HCT116 (cell line): ENCODE results near the gene SLC9A6.

Source experiments
- CEBPB ChIP-seq: IDR thresholded peaks from 2 replicates; pipeline ENCODE4 v1.6.1; 2012; ENCODE audit warnings: low read depth
- CTCF ChIP-seq, 3 experiments: fragments of 200-600 bp in 1 of 3; sonication (generic) in 1 of 3; IDR thresholded peaks in 2 of 3; conservative IDR thresholded peaks in 1 of 3; 2 replicates each; pipeline ENCODE4 v1.5.1; 2012 to 2017; ENCODE audit warnings: low read depth in 2 of 3, low read length in 2 of 3, antibody characterized with exemption in 1 of 3, borderline replicate concordance in 1 of 3, control low read depth in 1 of 3, mild to moderate bottlenecking in 1 of 3, mixed read lengths in 1 of 3, mixed run types in 1 of 3, moderate library complexity in 1 of 3; ENCODE audit not compliant: insufficient read depth in 1 of 3
- EZH2 ChIP-seq: fragments of 200-600 bp; sonication (generic); IDR thresholded peaks from 2 replicates; pipeline ENCODE4 v1.6.1; 2017; ENCODE audit warnings: antibody characterized with exemption, mixed run types
- MAX ChIP-seq: IDR thresholded peaks from 2 replicates; pipeline ENCODE4 v1.6.1; 2012
- POLR2A ChIP-seq: IDR thresholded peaks from 2 replicates; pipeline ENCODE4 v1.7.0; 2011; ENCODE audit warnings: borderline replicate concordance; ENCODE audit not compliant: insufficient read depth, insufficient read length; ENCODE audit errors: extremely low read depth
- POLR2AphosphoS5 ChIP-seq: IDR thresholded peaks from 2 replicates; pipeline ENCODE4 v1.6.1; 2011; ENCODE audit warnings: mild to moderate bottlenecking, low read depth, low read length, moderate library complexity
- RAD21 ChIP-seq: IDR thresholded peaks from 2 replicates; pipeline ENCODE4 v1.6.1; 2012; ENCODE audit warnings: low read depth, mild to moderate bottlenecking
- SIN3A ChIP-seq: IDR thresholded peaks from 2 replicates; pipeline ENCODE4 v1.6.1; 2012; ENCODE audit warnings: low read depth
- TCF7L2 ChIP-seq: IDR thresholded peaks from 2 replicates; pipeline ENCODE4 v1.7.0; 2011; ENCODE audit warnings: borderline replicate concordance, inconsistent platforms; ENCODE audit not compliant: insufficient read depth, insufficient read length; ENCODE audit errors: extremely low read depth
- YY1 ChIP-seq: IDR thresholded peaks from 2 replicates; pipeline ENCODE4 v1.6.1; 2011; ENCODE audit warnings: low read length, low read depth, moderate library complexity, mild to moderate bottlenecking; ENCODE audit not compliant: insufficient replicate concordance; ENCODE audit errors: extremely low read depth

- TF ChIP-seq CTCF (IDR thresholded peaks at IDR 0.05 in 2 of 3, conservative IDR thresholded peaks at IDR 0.05 in 1 of 3; ENCODE audit: borderline replicate concordance in 1 of 3, insufficient read depth in 1 of 3, low read depth in 2 of 3, low read length in 2 of 3) = no peak
- TF ChIP-seq CEBPB = no peak
- no peak for TF ChIP-seq MAX
- TF ChIP-seq POLR2A = no peak
- TF ChIP-seq SIN3A = no peak
- TF ChIP-seq RAD21 = no peak
- no peak for TF ChIP-seq TCF7L2
- no peak for TF ChIP-seq EZH2
- no peak for TF ChIP-seq YY1
- no peak for TF ChIP-seq POLR2AphosphoS5
These were observed 36.7 kb downstream of the SLC9A6 start for GRCh38 chrX:136021903-136022302.
